ENCODE results near the gene TMED6. TPM values are rescaled to one million over a fixed set of nuclear protein-coding genes. Genes with fewer than 3 reads are reported as not detected.

The TMED6 gene
- total RNA-seq, 1 experiment from 2014 or later = 0.51 TPM

- Mint-ChIP-seq H3K9me3 (ENCODE audit: unreplicated experiment) (no peaks in the 10 kb centered on the region), H3K4me3 (ENCODE audit: unreplicated experiment) (no peak overlapping the region), H3K36me3 (ENCODE audit: insufficient read depth, unreplicated experiment) (peaks cover 16% of the 10 kb centered on the region), H3K27ac (ENCODE audit: low read depth, unreplicated experiment) (no peak overlapping the region), H3K27me3 (ENCODE audit: insufficient read depth, unreplicated experiment) (no peaks in the 10 kb centered on the region), H3K4me1 (ENCODE audit: insufficient read depth, unreplicated experiment) (peaks cover 16% of the 10 kb centered on the region)
- TF ChIP-seq CTCF (IDR thresholded peaks at IDR 0.05; ENCODE audit: unreplicated experiment) = no peak
- intact Hi-C loops (cut with micrococcal nuclease) = no loop called here
- no peak for DNase-seq (ENCODE audit: unreplicated experiment)
- POLR2A ChIA-PET = no interaction called here
- no TSS peak for BruUV-seq (replicated peaks)
- CTCF ChIA-PET = interaction anchor here (1.1 kb wide), 1 partner anchor 72 kb away, joined by 3 read pairs; no protein-coding TSS in a partner anchor
Measured at GRCh38 chr16:69309316-69309715, 42.3 kb downstream of the TMED6 start.

GRCh38 chr16:69307856-69308255 lies 43.7 kb downstream of the TMED6 start:
- CTCF ChIA-PET = interaction anchor here (1.6 kb wide), 1 partner anchor 11 kb away, joined by 3 read pairs; no protein-coding TSS in a partner anchor
- Mint-ChIP-seq H3K4me1 (ENCODE audit: insufficient read depth, unreplicated experiment) (peaks cover 6% of the 10 kb centered on the region), H3K27ac (ENCODE audit: low read depth, unreplicated experiment) (no peak overlapping the region), H3K4me3 (ENCODE audit: unreplicated experiment) (no peak overlapping the region), H3K36me3 (ENCODE audit: insufficient read depth, unreplicated experiment) (peaks cover 22% of the 10 kb centered on the region), H3K27me3 (ENCODE audit: insufficient read depth, unreplicated experiment) (no peaks in the 10 kb centered on the region), H3K9me3 (ENCODE audit: unreplicated experiment) (no peaks in the 10 kb centered on the region)
- BruUV-seq (replicated peaks) = no TSS peak
- POLR2A ChIA-PET = no interaction called here
- intact Hi-C loops (cut with micrococcal nuclease) = no loop called here
- DNase-seq (ENCODE audit: unreplicated experiment) = no peak
- TF ChIP-seq CTCF (IDR thresholded peaks at IDR 0.05; ENCODE audit: unreplicated experiment) = no peak

- no peak for TF ChIP-seq CTCF (IDR thresholded peaks at IDR 0.05; ENCODE audit: unreplicated experiment)
Measured at GRCh38 chr16:69307091-69307490, 44.5 kb downstream of the TMED6 start.

GRCh38 chr16:69306031-69306430 lies 45.6 kb downstream of the TMED6 start:
- no peak for DNase-seq (ENCODE audit: unreplicated experiment)
- no peaks in the 10 kb centered on the region for H3K9me3 Mint-ChIP-seq (ENCODE audit: unreplicated experiment)
- ChIA-PET CTCF (no interaction called here), POLR2A (interaction anchor here (0.7 kb wide), 1 partner anchor 627 kb away, joined by 3 read pairs; no protein-coding TSS in a partner anchor)
- H3K27me3 Mint-ChIP-seq (ENCODE audit: insufficient read depth, unreplicated experiment) = no peaks in the 10 kb centered on the region
- no TSS peak for BruUV-seq (replicated peaks)
- no peak for TF ChIP-seq CTCF (IDR thresholded peaks at IDR 0.05; ENCODE audit: unreplicated experiment)
- intact Hi-C loops (cut with micrococcal nuclease) = no loop called here
- no peak overlapping the region for H3K27ac Mint-ChIP-seq (ENCODE audit: low read depth, unreplicated experiment)
- H3K36me3 Mint-ChIP-seq (ENCODE audit: insufficient read depth, unreplicated experiment) = peaks cover 24% of the 10 kb centered on the region
- no peak overlapping the region for H3K4me3 Mint-ChIP-seq (ENCODE audit: unreplicated experiment)
- no peaks in the 10 kb centered on the region for H3K4me1 Mint-ChIP-seq (ENCODE audit: insufficient read depth, unreplicated experiment)

More at GRCh38 chr16:69307091-69307490, 44.5 kb downstream of the TMED6 start:
- no peak overlapping the region for H3K27ac Mint-ChIP-seq (ENCODE audit: low read depth, unreplicated experiment)
- intact Hi-C loops (cut with micrococcal nuclease) = no loop called here
- peaks cover 26% of the 10 kb centered on the region for H3K36me3 Mint-ChIP-seq (ENCODE audit: insufficient read depth, unreplicated experiment)
- POLR2A ChIA-PET = no interaction called here
- CTCF ChIA-PET = interaction anchor here (1.6 kb wide), 1 partner anchor 11 kb away, joined by 3 read pairs; no protein-coding TSS in a partner anchor
- BruUV-seq (replicated peaks) = no TSS peak
- no peaks in the 10 kb centered on the region for H3K9me3 Mint-ChIP-seq (ENCODE audit: unreplicated experiment)
- DNase-seq (ENCODE audit: unreplicated experiment) = no peak
- H3K27me3 Mint-ChIP-seq (ENCODE audit: insufficient read depth, unreplicated experiment) = no peaks in the 10 kb centered on the region
- H3K4me3 Mint-ChIP-seq (ENCODE audit: unreplicated experiment) = no peak overlapping the region
- peaks cover 2% of the 10 kb centered on the region for H3K4me1 Mint-ChIP-seq (ENCODE audit: insufficient read depth, unreplicated experiment)
